ENCODE measurements around the gene TCF12. TPM values are rescaled to one million over a fixed set of nuclear protein-coding genes. Genes with fewer than 3 reads are reported as not detected.
"Not testable (repeated sequence)": the region's sequence is repeated elsewhere in the genome, so short reads cannot be mapped to it uniquely, and the experiment has no call there.

Gene TCF12
- total and polyA plus RNA-seq, 5 experiments from 2014 or later = 43.2 to 77.3 (median 54.3) TPM

- Mint-ChIP-seq H3K36me3 (peaks cover 0 to 10% (median 4%) of the 10 kb centered on the region in 3 donors), H3K4me1 (peaks cover 21 to 67% (median 45%) of the 10 kb centered on the region in 4 donors)
- H3K4me3 Mint-ChIP-seq, DNase-seq, H3K9me3 Mint-ChIP-seq, H3K27me3 Mint-ChIP-seq, ATAC-seq, POLR2A ChIA-PET, H3K27ac Mint-ChIP-seq: not testable (repeated sequence)
These were observed 96.5 kb downstream of the TCF12 start for GRCh38 chr15:57014896-57015295.

- Mint-ChIP-seq H3K36me3 (peaks cover 0 to 10% (median 4%) of the 10 kb centered on the region in 3 donors), H3K27me3 (no peaks in the 10 kb centered on the region), H3K27ac (no peak overlapping the region), H3K4me1 (peaks cover 22 to 69% (median 48%) of the 10 kb centered on the region in 4 donors), H3K4me3 (no peak overlapping the region), H3K9me3 (no peaks in the 10 kb centered on the region)
- POLR2A ChIA-PET = no interaction called here
- DNase-seq (no peak), ATAC-seq (no peak)
These were observed 96.9 kb downstream of the TCF12 start for GRCh38 chr15:57015360-57015759.

- POLR2A ChIA-PET = interaction anchor here (0.5 kb wide), 1 partner anchor 693 kb away, joined by 4 read pairs; no protein-coding TSS in a partner anchor
- Mint-ChIP-seq H3K4me3 (no peak overlapping the region), H3K36me3 (peaks cover 0 to 7% (median 1%) of the 10 kb centered on the region in 3 donors), H3K4me1 (peaks cover 21 to 72% (median 46%) of the 10 kb centered on the region in 4 donors), H3K27ac (no peak overlapping the region), H3K27me3 (no peaks in the 10 kb centered on the region), H3K9me3 (peaks cover 0 to 5% (median 0%) of the 10 kb centered on the region in 9 donors)
- DNase-seq = no peak
- no peak for ATAC-seq
These were observed 97.5 kb downstream of the TCF12 start for GRCh38 chr15:57015897-57016296.

- peaks cover 19 to 67% (median 44%) of the 10 kb centered on the region in 4 donors for H3K4me1 Mint-ChIP-seq
- H3K27me3 Mint-ChIP-seq = no peaks in the 10 kb centered on the region
- ATAC-seq (no peak), DNase-seq (no peak)
- POLR2A ChIA-PET = no interaction called here
- H3K27ac Mint-ChIP-seq = peak overlapping the region in 4 of 10 donors; percentile 0 to 61 (median 14)
- H3K9me3 Mint-ChIP-seq = peaks cover 0 to 6% (median 0%) of the 10 kb centered on the region in 9 donors
- H3K4me3 Mint-ChIP-seq = no peak overlapping the region
- H3K36me3 Mint-ChIP-seq = peaks cover 0 to 7% (median 3%) of the 10 kb centered on the region in 3 donors
These were observed 98.6 kb downstream of the TCF12 start for GRCh38 chr15:57017024-57017423.

- DNase-seq (no peak), ATAC-seq (no peak)
- Mint-ChIP-seq H3K27me3 (no peaks in the 10 kb centered on the region), H3K9me3 (peaks cover 0 to 7% (median 2%) of the 10 kb centered on the region in 9 donors), H3K4me3 (no peak overlapping the region), H3K4me1 (peaks cover 26 to 72% (median 50%) of the 10 kb centered on the region in 4 donors), H3K36me3 (peaks cover 3 to 7% (median 7%) of the 10 kb centered on the region in 3 donors), H3K27ac (peak overlapping the region in 2 of 10 donors; percentile 18)
- POLR2A ChIA-PET = no interaction called here
These were observed 99.7 kb downstream of the TCF12 start for GRCh38 chr15:57018151-57018550.

- peak overlapping the region in 1 of 10 donors; percentile 46 for H3K27ac Mint-ChIP-seq
- POLR2A ChIA-PET = no interaction called here
- H3K9me3 Mint-ChIP-seq = peaks cover 0 to 7% (median 2%) of the 10 kb centered on the region in 9 donors
- no peak overlapping the region for H3K4me3 Mint-ChIP-seq
- peaks cover 20 to 72% (median 51%) of the 10 kb centered on the region in 4 donors for H3K4me1 Mint-ChIP-seq
- H3K36me3 Mint-ChIP-seq = peaks cover 3 to 7% (median 3%) of the 10 kb centered on the region in 3 donors
- ATAC-seq = no peak
- H3K27me3 Mint-ChIP-seq = no peaks in the 10 kb centered on the region
- no peak for DNase-seq
These were observed 101.2 kb downstream of the TCF12 start for GRCh38 chr15:57019496-57020160.

GRCh38 chr15:57025264-57025926 lies 107.0 kb downstream of the TCF12 start:
- POLR2A ChIA-PET = interaction anchor here (0.7 kb wide), 2 partner anchors 203 to 1017 kb away, joined by 3 read pairs; no protein-coding TSS in a partner anchor
- no peak for DNase-seq
- Mint-ChIP-seq H3K27me3 (no peaks in the 10 kb centered on the region), H3K36me3 (peaks cover 2 to 12% (median 7%) of the 10 kb centered on the region in 3 donors), H3K4me3 (no peak overlapping the region), H3K9me3 (peaks cover 0 to 10% (median 2%) of the 10 kb centered on the region in 9 donors), H3K4me1 (peaks cover 10 to 47% (median 44%) of the 10 kb centered on the region in 4 donors), H3K27ac (peak overlapping the region in 1 of 10 donors; percentile 2)
- no peak for ATAC-seq

- POLR2A ChIA-PET = no interaction called here
- Mint-ChIP-seq H3K4me1 (peaks cover 9 to 51% (median 44%) of the 10 kb centered on the region in 4 donors), H3K9me3 (peaks cover 0 to 6% (median 2%) of the 10 kb centered on the region in 9 donors), H3K36me3 (peaks cover 2 to 9% (median 7%) of the 10 kb centered on the region in 3 donors), H3K4me3 (no peak overlapping the region), H3K27ac (no peak overlapping the region), H3K27me3 (no peaks in the 10 kb centered on the region)
- ATAC-seq (no peak), DNase-seq (no peak)
These were observed 107.7 kb downstream of the TCF12 start for GRCh38 chr15:57026016-57026592.

- Mint-ChIP-seq H3K36me3 (peaks cover 2 to 9% (median 5%) of the 10 kb centered on the region in 3 donors), H3K9me3 (peaks cover 0 to 5% (median 0%) of the 10 kb centered on the region in 9 donors), H3K27me3 (no peaks in the 10 kb centered on the region), H3K4me3 (no peak overlapping the region), H3K4me1 (peaks cover 12 to 55% (median 48%) of the 10 kb centered on the region in 4 donors), H3K27ac (no peak overlapping the region)
- POLR2A ChIA-PET = no interaction called here
- DNase-seq (no peak), ATAC-seq (no peak)
These were observed 109.2 kb downstream of the TCF12 start for GRCh38 chr15:57027596-57027995.

GRCh38 chr15:57028176-57028575 lies 109.7 kb downstream of the TCF12 start:
- no peak for DNase-seq
- no peak for ATAC-seq
- H3K27me3 Mint-ChIP-seq = no peaks in the 10 kb centered on the region
- POLR2A ChIA-PET = interaction anchor here (0.7 kb wide), 1 partner anchor 37 kb away, joined by 3 read pairs; no protein-coding TSS in a partner anchor
- H3K27ac Mint-ChIP-seq = no peak overlapping the region
- peaks cover 0 to 3% (median 0%) of the 10 kb centered on the region in 9 donors for H3K9me3 Mint-ChIP-seq
- peaks cover 0 to 9% (median 2%) of the 10 kb centered on the region in 3 donors for H3K36me3 Mint-ChIP-seq
- no peak overlapping the region for H3K4me3 Mint-ChIP-seq
- peaks cover 7 to 53% (median 47%) of the 10 kb centered on the region in 4 donors for H3K4me1 Mint-ChIP-seq

GRCh38 chr15:57030011-57030410 lies 111.6 kb downstream of the TCF12 start:
- H3K27ac Mint-ChIP-seq = no peak overlapping the region
- H3K9me3 Mint-ChIP-seq = peaks cover 0 to 3% (median 0%) of the 10 kb centered on the region in 9 donors
- no peak for ATAC-seq
- peaks cover 7 to 54% (median 42%) of the 10 kb centered on the region in 4 donors for H3K4me1 Mint-ChIP-seq
- peaks cover 0 to 9% (median 2%) of the 10 kb centered on the region in 3 donors for H3K36me3 Mint-ChIP-seq
- H3K4me3 Mint-ChIP-seq = no peak overlapping the region
- no peaks in the 10 kb centered on the region for H3K27me3 Mint-ChIP-seq
- POLR2A ChIA-PET = no interaction called here
- no peak for DNase-seq

GRCh38 chr15:57031082-57031481 lies 112.6 kb downstream of the TCF12 start:
- peaks cover 0 to 11% (median 2%) of the 10 kb centered on the region in 3 donors for H3K36me3 Mint-ChIP-seq
- no peak for DNase-seq
- H3K4me1 Mint-ChIP-seq = peaks cover 13 to 58% (median 44%) of the 10 kb centered on the region in 4 donors
- no peak overlapping the region for H3K4me3 Mint-ChIP-seq
- no peak for ATAC-seq
- H3K27ac Mint-ChIP-seq = peak overlapping the region in 2 of 10 donors; percentile 27 to 56
- H3K27me3 Mint-ChIP-seq = no peaks in the 10 kb centered on the region
- H3K9me3 Mint-ChIP-seq = peaks cover 0 to 3% (median 0%) of the 10 kb centered on the region in 9 donors
- POLR2A ChIA-PET = no interaction called here
